Measurements from ENCODE around the gene CASTOR2.

GRCh38 chr7:75038508-75038907, 74.0 kb downstream of the CASTOR2 start:
- TF ChIP-seq, protein P1, sequence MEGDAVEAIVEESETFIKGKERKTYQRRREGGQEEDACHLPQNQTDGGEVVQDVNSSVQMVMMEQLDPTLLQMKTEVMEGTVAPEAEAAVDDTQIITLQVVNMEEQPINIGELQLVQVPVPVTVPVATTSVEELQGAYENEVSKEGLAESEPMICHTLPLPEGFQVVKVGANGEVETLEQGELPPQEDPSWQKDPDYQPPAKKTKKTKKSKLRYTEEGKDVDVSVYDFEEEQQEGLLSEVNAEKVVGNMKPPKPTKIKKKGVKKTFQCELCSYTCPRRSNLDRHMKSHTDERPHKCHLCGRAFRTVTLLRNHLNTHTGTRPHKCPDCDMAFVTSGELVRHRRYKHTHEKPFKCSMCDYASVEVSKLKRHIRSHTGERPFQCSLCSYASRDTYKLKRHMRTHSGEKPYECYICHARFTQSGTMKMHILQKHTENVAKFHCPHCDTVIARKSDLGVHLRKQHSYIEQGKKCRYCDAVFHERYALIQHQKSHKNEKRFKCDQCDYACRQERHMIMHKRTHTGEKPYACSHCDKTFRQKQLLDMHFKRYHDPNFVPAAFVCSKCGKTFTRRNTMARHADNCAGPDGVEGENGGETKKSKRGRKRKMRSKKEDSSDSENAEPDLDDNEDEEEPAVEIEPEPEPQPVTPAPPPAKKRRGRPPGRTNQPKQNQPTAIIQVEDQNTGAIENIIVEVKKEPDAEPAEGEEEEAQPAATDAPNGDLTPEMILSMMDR (IDR thresholded peaks at IDR 0.05): no peak
- TF ChIP-seq POLR2AphosphoS5 (IDR thresholded peaks at IDR 0.05) (no peak), POLR2A (IDR thresholded peaks at IDR 0.05) (no peak)

All from breast epithelium (tissue), 3 donors.